ENCODE results near the gene PI4KA.
"Not testable (repeated sequence)": the region's sequence is repeated elsewhere in the genome, so short reads cannot be mapped to it uniquely, and the experiment has no call there.

PI4KA gene

DNA sequence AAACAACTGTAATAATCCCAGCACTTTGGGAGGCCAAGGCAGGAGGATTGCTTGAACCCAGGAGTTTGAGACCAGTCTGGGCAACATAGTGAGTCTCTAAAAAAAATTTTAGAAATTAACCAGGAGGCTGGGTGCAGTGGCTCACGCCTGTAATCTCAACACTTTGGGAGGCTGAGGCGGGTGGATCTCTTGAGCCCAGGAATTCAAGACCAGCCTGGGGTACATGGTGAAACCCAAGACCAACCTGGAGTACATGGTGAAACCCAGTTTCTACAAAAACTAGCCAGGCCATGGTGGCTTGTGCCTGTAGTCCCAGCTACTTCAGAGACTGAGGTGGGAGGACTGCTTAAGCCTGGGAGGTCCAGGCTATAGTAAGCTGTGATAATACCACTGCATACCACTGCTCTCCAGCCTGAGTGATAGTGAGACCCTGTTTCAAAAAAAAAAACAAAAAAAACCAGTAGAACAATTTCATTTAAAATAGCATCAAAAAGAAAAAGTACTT is 11.2 kb downstream of the PI4KA start:
- no peak for DNase-seq (ENCODE audit: low read depth)

- DNase-seq (ENCODE audit: low read depth): no peak
Observed at GRCh38 chr22:20844055-20845037, 14.3 kb downstream of the PI4KA start.

DNA sequence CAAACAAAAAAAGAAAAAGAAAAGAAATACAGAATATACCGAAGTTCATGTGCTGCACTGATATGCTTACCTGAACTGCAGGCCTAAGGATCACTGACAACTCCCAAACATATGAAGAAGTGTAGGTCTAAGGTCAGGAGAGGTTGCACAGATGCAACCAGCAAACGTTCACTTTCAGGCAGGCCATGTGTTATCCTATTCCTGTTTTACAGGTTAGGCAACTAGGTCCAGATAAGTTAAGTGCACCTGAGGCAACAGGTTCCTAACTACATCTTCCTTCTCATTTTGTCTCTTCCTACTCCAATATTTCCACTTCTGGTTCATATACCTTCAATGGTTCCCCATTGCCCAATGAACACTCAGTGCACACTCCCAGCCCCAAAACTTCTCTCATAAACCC is 15.1 kb downstream of the PI4KA start:
- DNase-seq (ENCODE audit: low read depth): no peak

GRCh38 chr22:20840646-20841371 is 17.8 kb downstream of the PI4KA start:
- no peak for DNase-seq (ENCODE audit: low read depth)

GRCh38 chr22:20839837-20840645 is 18.6 kb downstream of the PI4KA start:
- DNase-seq (ENCODE audit: low read depth): no peak

GRCh38 chr22:20839354-20839753 is 19.3 kb downstream of the PI4KA start:
- DNase-seq (ENCODE audit: low read depth): not testable (repeated sequence)

DNA sequence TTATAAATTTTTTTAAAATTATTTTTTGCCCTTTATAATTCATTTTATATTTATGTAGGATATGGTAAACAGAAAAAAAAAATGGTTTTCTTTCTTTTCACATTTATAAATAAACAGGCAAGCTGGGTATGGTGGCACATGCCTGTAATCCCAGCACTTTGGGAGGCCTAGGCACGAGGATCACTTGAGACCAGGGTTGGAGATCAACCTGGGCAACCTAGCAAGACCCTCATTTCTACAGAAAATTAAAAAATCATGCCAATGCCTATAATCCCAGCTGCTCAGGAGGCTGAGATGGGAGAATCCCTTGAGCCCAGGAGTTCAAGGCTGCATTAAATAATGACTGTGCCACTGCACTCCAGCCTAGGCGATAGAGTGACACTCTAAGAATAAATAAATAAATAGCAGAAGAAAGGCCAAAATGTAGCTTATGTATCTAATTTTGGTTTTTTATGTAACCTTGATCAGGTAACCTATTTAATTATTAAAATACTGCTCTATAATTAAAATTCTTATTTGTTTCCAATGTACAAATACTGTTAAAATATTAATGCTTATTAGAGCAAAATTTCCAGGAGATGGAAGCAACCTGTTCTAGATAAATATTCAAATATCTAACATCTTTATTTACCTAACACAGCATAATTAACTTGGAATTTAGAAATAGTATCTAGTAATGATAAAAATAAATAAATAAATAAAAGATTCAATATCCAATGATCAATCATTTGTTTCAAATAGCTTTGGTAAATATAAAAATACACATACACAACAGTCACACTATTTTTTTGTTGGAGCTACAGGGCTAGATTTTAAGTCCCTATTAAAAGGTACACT is 21.4 kb downstream of the PI4KA start:
- no peak for DNase-seq (ENCODE audit: low read depth)

GRCh38 chr22:20834725-20835124 is 23.9 kb downstream of the PI4KA start:
- no peak for DNase-seq (ENCODE audit: low read depth)

DNA sequence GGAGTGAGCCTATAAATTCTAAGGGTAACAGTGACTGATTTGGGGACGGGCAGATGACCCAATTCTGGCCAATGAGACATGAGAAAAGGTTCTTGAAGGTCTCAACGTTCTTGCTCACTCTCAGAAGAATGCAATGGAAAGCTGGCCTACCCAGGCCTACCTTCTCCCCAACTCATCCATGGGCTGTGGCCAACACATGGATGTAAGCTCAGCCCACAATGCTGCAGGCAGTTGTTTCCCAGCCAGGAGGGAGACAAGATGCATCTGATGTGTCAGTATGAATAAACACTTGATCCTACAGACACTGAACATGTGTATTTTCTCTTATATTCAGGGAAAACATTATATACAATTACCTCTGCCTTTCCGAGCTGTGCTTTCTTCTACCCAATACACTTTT is 24.4 kb downstream of the PI4KA start:
- no peak for DNase-seq (ENCODE audit: low read depth)

DNA sequence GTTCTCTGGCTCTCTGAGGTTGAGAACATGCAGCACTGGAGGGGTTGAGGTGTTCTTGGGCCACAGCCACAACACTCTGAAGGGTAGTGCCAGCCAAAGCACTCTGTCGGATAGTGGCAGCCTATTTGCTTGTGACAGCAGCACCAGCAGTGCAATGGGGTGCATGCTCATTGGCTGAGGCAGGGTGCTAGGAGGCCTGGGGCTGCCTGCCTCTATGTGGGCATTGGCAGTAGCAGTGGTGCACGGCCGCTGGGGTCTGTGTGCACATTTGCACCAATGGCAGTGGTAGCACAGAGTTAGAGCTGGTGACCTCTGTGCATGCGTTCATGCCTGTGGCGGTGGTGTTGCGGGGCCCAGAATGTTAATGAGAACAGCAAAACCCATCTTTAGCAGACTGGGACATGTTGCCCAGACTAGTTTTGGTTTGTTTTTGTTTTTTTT is 25.4 kb downstream of the PI4KA start:
- no peak for DNase-seq (ENCODE audit: low read depth)

DNA sequence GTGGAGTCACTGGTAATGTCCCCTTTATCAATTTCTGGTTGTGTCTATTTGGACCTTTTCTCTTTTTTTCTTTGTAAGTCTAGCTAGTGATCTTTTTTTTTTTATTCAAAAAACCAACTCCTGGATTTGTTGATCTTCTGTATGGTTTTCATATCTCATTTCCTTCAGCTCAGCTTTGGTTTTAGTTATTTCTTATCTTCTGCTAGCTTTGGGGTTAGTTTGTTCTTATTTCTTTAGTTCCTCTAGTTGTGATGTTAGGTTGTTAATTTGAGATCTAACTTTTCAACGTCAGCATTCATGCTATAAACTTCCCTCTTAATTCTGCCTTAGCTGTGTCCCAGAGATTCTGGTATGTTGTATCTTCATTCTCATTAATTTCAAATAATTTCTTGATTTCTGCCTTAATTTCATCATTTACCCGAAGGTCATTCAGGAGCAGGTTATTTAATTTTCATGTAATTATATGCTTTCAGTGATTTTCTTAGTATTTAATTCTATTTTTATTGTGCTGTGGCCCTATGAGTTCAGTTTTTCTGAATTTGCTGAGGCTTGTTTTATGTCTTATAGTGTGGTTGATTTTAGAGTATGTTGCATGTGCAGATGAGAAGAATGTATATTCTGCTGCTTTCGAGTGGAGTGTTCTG is 29.0 kb downstream of the PI4KA start:
- no peak for DNase-seq (ENCODE audit: low read depth)

- DNase-seq (ENCODE audit: low read depth): not testable (repeated sequence)
Observed at GRCh38 chr22:20826373-20827152, 32.0 kb downstream of the PI4KA start.

DNA sequence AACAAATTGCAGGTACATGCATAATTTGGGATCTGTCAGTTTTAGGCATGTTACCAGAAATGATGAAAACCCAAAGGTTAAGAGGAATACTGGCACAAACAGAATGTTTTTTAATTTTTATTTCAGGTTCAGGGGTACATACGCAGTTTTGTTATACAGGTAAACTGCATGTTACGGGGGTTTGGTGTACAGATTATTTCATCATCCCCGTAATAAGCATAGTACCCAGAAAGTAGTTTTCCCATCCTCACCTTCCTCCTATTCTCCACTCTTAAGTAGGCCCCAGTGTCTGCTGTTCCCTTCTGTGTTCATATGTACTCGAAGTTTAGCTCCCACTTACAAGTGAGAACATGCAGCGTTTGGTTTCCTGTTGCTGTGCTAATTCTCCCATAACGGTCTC is 33.0 kb downstream of the PI4KA start:
- DNase-seq (ENCODE audit: low read depth): no peak

- not testable (repeated sequence) for DNase-seq (ENCODE audit: low read depth)
Observed at GRCh38 chr22:20825216-20825615, 33.4 kb downstream of the PI4KA start.

DNA sequence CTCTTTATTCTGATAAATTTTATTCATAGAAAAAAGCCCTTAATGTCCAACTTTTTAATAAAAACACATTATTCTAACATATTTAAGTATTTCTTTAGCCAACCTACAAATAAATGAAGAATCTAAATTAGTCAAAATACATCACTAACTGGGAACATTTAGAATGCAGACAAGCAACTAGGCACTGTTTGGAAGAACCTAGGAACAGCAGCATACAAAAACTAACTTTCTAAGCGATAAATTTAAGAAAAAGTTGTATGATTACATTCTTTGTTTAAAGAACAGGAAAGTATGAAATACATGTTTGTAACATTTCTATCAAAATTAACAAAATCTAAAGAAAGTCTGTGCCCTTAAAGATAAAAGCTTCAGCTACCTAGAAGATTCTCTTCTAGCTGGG is 35.3 kb downstream of the PI4KA start:
- no peak for DNase-seq (ENCODE audit: low read depth)

GRCh38 chr22:20822240-20822639 is 36.4 kb downstream of the PI4KA start:
- no peak for DNase-seq (ENCODE audit: low read depth)

DNA sequence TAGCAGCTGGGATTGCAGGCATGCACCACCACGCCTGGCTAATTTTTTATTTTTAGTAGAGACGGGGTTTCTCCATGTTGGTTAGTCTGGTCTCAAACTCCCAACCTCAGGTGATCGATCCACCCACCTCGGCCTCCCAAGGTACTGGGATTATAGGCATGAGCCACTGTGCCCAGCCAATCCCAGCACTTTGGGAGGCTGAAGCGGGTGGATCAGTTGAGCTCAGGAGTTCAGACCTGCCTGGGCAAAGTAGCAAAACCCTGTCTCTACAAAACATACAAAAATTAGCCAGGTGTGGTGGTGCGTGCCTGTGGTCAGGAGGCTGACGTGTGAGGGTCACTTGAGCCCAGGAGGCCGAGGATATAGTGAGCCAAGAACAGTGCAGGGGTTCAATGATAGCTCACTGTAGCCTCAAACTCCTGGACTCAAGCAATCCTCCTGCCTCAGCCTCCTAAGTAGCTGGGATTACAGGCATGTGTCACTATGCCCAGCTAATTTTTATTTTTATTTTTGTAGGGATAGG is 36.8 kb downstream of the PI4KA start:
- DNase-seq (ENCODE audit: low read depth): not testable (repeated sequence)

GRCh38 chr22:20819471-20819870 is 39.1 kb downstream of the PI4KA start:
- no peak for DNase-seq (ENCODE audit: low read depth)

DNA sequence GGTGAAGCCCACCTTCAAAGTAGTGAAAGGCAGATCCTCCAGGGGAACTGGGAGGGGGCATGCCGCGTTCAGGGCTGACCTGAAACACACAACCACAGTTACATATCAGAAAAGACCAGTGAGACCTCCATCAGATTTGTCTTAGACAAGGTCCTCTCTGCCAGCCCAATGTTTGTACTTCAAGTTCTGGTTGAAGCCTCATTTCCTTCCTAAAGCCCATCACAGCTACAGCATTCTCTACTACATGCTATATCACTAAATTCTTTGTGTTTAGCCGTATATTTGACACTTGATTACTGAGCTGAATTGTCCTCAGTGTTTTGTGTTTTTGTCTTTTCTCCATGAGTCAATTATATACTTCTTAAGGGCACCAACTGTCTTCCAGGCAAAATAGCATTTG is 40.1 kb downstream of the PI4KA start:
- no peak for DNase-seq (ENCODE audit: low read depth)

- no peak for DNase-seq (ENCODE audit: low read depth)
Observed at GRCh38 chr22:20816559-20816958, 42.1 kb downstream of the PI4KA start.
